ENCODE measurements around the gene EYS. TPM values are rescaled to one million over a fixed set of nuclear protein-coding genes. Genes with fewer than 3 reads are reported as not detected.

Gene EYS
- polyA plus RNA-seq, 1 experiment, result not detected

- TF ChIP-seq, protein P1, sequence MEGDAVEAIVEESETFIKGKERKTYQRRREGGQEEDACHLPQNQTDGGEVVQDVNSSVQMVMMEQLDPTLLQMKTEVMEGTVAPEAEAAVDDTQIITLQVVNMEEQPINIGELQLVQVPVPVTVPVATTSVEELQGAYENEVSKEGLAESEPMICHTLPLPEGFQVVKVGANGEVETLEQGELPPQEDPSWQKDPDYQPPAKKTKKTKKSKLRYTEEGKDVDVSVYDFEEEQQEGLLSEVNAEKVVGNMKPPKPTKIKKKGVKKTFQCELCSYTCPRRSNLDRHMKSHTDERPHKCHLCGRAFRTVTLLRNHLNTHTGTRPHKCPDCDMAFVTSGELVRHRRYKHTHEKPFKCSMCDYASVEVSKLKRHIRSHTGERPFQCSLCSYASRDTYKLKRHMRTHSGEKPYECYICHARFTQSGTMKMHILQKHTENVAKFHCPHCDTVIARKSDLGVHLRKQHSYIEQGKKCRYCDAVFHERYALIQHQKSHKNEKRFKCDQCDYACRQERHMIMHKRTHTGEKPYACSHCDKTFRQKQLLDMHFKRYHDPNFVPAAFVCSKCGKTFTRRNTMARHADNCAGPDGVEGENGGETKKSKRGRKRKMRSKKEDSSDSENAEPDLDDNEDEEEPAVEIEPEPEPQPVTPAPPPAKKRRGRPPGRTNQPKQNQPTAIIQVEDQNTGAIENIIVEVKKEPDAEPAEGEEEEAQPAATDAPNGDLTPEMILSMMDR (IDR thresholded peaks at IDR 0.05; ENCODE audit: low read depth, low read length), result no peak
- no peak for DNase-seq (ENCODE audit: low read depth, low spot score)
- Histone ChIP-seq H3K4me3 (ENCODE audit: low read depth, low read length) (no peak overlapping the region), H3K9me3 (ENCODE audit: control insufficient read depth, insufficient read depth, low read length) (no peaks in the 10 kb centered on the region), H3K27me3 (ENCODE audit: control insufficient read depth, insufficient read depth, low read length) (no peaks in the 10 kb centered on the region), H3K27ac (ENCODE audit: low read depth, low read length) (no peak overlapping the region)
- ChIA-PET CTCF (interaction anchor here (1.0 kb wide), 1 partner anchor 318 kb away, joined by 3 read pairs; no protein-coding TSS in a partner anchor), POLR2A (no interaction called here)
Observed at GRCh38 chr6:63671098-63671754, 2035.8 kb downstream of the EYS start.

Data from AG04450 (cell line).